Gastrocnemius medialis (tissue), 4 donors: ENCODE data around the gene SCGN. TPM values are rescaled to one million over a fixed set of nuclear protein-coding genes. Genes with fewer than 3 reads are reported as not detected.

Experiments
- ATAC-seq, 2 donors: fragments of 150-250 bp; one replicate each; pipeline ENCODE4 v1.9.1; 2016
- DNase-seq, 2 donors: peaks; one replicate each; pipeline ENCODE4 v3.0.0-alpha.2; 2019
- H3K27ac ChIP-seq, 4 donors: fragments of 200-600 bp; sonication (generic); 1 replicate in 1 of 4; 2 replicates in 3 of 4; pipeline ENCODE4 v1.5.1; 2016 to 2018; ENCODE audit warnings: mild to moderate bottlenecking in 2 of 4, moderate library complexity in 1 of 4
- H3K27me3 ChIP-seq, 3 donors: fragments of 200-600 bp; sonication (generic) in 2 of 3; 1 replicate in 1 of 3; 2 replicates in 2 of 3; pipeline versions ENCODE4 v1.5.1 to v1.6.0; 2016 to 2019; ENCODE audit warnings: mild to moderate bottlenecking in 1 of 3, moderate library complexity in 1 of 3
- H3K36me3 ChIP-seq, 2 donors: fragments of 200-600 bp; sonication (generic) in 1 of 2; one replicate each; pipeline ENCODE4 v1.5.1; 2017 to 2018
- H3K4me1 ChIP-seq, 2 donors: fragments of 200-600 bp; sonication (generic) in 1 of 2; one replicate each; pipeline ENCODE4 v1.5.1; 2016 to 2017; ENCODE audit warnings: mild to moderate bottlenecking in 2 of 2
- H3K4me3 ChIP-seq, 4 donors: fragments of 200-600 bp; sonication (generic) in 3 of 4; 1 replicate in 1 of 4; 2 replicates in 3 of 4; pipeline ENCODE4 v1.5.1; 2016 to 2019; ENCODE audit warnings: mild to moderate bottlenecking in 2 of 4
- H3K9me3 ChIP-seq, 3 donors: fragments of 200-600 bp; sonication (generic) in 2 of 3; 1 replicate in 1 of 3; 2 replicates in 2 of 3; pipeline ENCODE4 v1.5.1; 2016 to 2019
- POLR2A ChIP-seq, 2 donors: fragments of 450-650 bp; IDR thresholded peaks; one replicate each; pipeline ENCODE4 v1.6.1; 2017; ENCODE audit warnings: antibody characterized with exemption in 2 of 2, mild to moderate bottlenecking in 2 of 2, moderate library complexity in 2 of 2
- in situ Hi-C, 4 donors: fragments of 200-750 bp; cut with MboI; loops; one replicate each; pipeline versions ENCODE4 v1.15.0 to v1.8.0; 2017; ENCODE audit warnings: low sequenced_read_pairs in 4 of 4
- intact Hi-C: fragments of 100-400 bp; cut with DNase I; formaldehyde crosslinking; loops from one replicate; pipeline ENCODE4 v1.15.1; 2023; ENCODE audit warnings: low total_unique reads
- total RNA-seq, 4 donors: library from RNA; depleted of rRNA; stranded (reverse); fragments of >200 nt; gene quantifications; one replicate each; pipeline versions ENCODE4 v1.1.0 to v1.2.3, GENCODE V29; 2016
- TF ChIP-seq, protein P1 (sequence below), 5 experiments: fragments of 450-650 bp in 3 of 5; fragments of 200-600 bp in 2 of 5; sonication (generic) in 2 of 5; IDR thresholded peaks in 4 of 5; conservative IDR thresholded peaks in 1 of 5; 1 replicate in 4 of 5; 2 replicates in 1 of 5; pipeline ENCODE4 v1.5.1; 2016 to 2019; ENCODE audit warnings: antibody characterized with exemption in 5 of 5, mild to moderate bottlenecking in 3 of 5, moderate library complexity in 3 of 5

The SCGN gene
- total RNA-seq, 4 donors from 2014 or later: not detected

DNA sequence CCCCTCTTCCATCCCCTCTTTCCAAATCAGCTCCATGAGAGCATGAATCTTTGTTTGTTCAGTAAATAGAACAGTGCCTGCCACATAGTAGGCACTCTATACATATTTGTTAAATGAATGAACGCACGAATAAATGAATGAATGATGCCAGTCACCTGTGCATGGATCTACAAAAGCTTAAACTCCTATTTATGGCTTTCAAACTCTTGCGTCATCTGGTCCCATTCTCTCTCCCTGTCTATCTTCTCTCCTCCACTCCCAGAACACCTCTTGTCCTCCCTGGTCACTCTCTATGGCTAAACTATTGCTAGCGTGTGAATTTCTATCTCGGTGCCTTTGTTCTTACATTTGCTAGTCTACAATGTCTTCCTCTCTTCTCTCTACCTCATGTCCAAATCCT, 24.8 kb downstream of the SCGN start:
- in situ Hi-C loops (no loop called here), intact Hi-C loops (no loop called here)
- TF ChIP-seq, protein P1, sequence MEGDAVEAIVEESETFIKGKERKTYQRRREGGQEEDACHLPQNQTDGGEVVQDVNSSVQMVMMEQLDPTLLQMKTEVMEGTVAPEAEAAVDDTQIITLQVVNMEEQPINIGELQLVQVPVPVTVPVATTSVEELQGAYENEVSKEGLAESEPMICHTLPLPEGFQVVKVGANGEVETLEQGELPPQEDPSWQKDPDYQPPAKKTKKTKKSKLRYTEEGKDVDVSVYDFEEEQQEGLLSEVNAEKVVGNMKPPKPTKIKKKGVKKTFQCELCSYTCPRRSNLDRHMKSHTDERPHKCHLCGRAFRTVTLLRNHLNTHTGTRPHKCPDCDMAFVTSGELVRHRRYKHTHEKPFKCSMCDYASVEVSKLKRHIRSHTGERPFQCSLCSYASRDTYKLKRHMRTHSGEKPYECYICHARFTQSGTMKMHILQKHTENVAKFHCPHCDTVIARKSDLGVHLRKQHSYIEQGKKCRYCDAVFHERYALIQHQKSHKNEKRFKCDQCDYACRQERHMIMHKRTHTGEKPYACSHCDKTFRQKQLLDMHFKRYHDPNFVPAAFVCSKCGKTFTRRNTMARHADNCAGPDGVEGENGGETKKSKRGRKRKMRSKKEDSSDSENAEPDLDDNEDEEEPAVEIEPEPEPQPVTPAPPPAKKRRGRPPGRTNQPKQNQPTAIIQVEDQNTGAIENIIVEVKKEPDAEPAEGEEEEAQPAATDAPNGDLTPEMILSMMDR (IDR thresholded peaks at IDR 0.05 in 4 of 5, conservative IDR thresholded peaks at IDR 0.05 in 1 of 5): no peak
- no peak for TF ChIP-seq POLR2A (IDR thresholded peaks at IDR 0.05)
- H3K4me1 ChIP-seq: no peaks in the 10 kb centered on the region
- no peaks in the 10 kb centered on the region for H3K36me3 ChIP-seq
- no peaks in the 10 kb centered on the region for H3K9me3 ChIP-seq
- no peaks in the 10 kb centered on the region for H3K27me3 ChIP-seq
- DNase-seq (no peak), ATAC-seq (no peak)
- H3K4me3 ChIP-seq: no peak overlapping the region
- no peak overlapping the region for H3K27ac ChIP-seq

DNA sequence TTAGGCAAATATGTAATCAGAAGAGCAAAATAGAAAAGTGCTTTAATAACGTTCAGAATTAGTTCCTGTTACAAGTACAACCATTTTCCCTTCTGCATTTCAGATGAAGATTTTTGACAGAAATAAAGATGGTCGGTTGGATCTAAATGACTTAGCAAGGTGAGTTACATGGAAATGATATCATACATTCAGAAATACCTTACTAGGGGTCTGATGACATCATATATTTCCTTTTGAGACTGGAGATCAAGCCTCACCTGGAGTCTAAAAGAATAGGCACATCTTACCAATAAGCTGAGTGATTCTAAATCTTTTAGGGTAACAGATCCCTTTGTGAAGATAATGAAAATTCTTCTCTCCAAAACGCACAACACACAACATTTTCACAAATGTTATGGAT, 29.8 kb downstream of the SCGN start:
- Histone ChIP-seq H3K4me3 (no peak overlapping the region), H3K36me3 (no peaks in the 10 kb centered on the region), H3K27me3 (no peaks in the 10 kb centered on the region), H3K9me3 (no peaks in the 10 kb centered on the region), H3K27ac (no peak overlapping the region), H3K4me1 (no peaks in the 10 kb centered on the region)
- in situ Hi-C loops: no loop called here
- DNase-seq (no peak), ATAC-seq (no peak)
- no peak for TF ChIP-seq POLR2A (IDR thresholded peaks at IDR 0.05)
- TF ChIP-seq, protein P1 (IDR thresholded peaks at IDR 0.05 in 4 of 5, conservative IDR thresholded peaks at IDR 0.05 in 1 of 5): no peak
- intact Hi-C loops: no loop called here

- H3K4me1 ChIP-seq: no peaks in the 10 kb centered on the region
- TF ChIP-seq POLR2A (IDR thresholded peaks at IDR 0.05): no peak
- TF ChIP-seq, protein P1 (IDR thresholded peaks at IDR 0.05 in 4 of 5, conservative IDR thresholded peaks at IDR 0.05 in 1 of 5): no peak
- ATAC-seq (no peak), DNase-seq (no peak)
- intact Hi-C loops (no loop called here), in situ Hi-C loops (no loop called here)
- no peak overlapping the region for H3K4me3 ChIP-seq
- no peaks in the 10 kb centered on the region for H3K36me3 ChIP-seq
- H3K27ac ChIP-seq: no peak overlapping the region
- no peaks in the 10 kb centered on the region for H3K27me3 ChIP-seq
- H3K9me3 ChIP-seq: no peaks in the 10 kb centered on the region
These were observed 30.3 kb downstream of the SCGN start for GRCh38 chr6:25682324-25682723.

DNA sequence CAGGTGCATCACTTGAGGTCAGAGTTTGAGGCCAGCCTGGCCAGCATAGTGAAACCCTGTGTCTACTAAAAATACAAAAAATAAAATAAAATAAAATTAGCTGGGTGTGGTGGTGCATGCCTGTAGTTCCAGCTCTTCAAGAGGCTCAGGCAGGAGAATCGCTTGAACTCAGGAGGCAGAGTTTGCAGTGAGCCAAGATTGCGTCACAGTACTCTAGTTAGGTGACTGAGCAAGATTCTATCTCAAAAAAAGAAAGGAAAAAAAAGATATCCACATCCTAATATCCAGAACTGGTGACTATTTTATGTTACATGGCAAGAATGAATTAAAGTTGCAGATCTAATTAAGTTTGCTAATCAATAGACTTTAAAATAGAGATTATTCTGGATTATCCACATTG, 32.5 kb downstream of the SCGN start:
- no peak for DNase-seq
- TF ChIP-seq POLR2A (IDR thresholded peaks at IDR 0.05): no peak
- TF ChIP-seq, protein P1 (IDR thresholded peaks at IDR 0.05 in 4 of 5, conservative IDR thresholded peaks at IDR 0.05 in 1 of 5): no peak
- no peak for ATAC-seq
- Histone ChIP-seq H3K27ac (no peak overlapping the region), H3K4me1 (no peaks in the 10 kb centered on the region), H3K27me3 (no peaks in the 10 kb centered on the region), H3K36me3 (no peaks in the 10 kb centered on the region), H3K4me3 (no peak overlapping the region), H3K9me3 (no peaks in the 10 kb centered on the region)
- intact Hi-C loops (no loop called here), in situ Hi-C loops (no loop called here)

DNA sequence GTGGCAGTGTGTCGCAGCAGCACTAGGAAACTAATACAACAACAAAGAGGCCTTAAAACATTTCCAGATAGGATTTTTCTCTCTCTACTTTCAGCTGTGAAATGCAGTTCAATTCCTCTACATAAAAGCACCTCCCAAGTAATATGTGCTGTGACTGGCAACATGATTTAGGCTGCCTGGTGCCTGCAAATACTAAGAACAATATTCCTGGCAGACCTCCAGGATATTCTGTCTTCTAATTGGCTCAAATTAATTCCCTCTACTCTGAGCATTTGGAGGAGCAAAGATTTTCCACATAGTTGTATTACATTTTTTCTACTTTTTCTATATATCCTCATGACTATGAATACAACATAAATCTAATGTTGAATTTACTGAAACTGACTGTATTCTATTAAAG, 33.2 kb downstream of the SCGN start:
- Histone ChIP-seq H3K4me3 (no peak overlapping the region), H3K27me3 (no peaks in the 10 kb centered on the region), H3K4me1 (no peaks in the 10 kb centered on the region), H3K36me3 (no peaks in the 10 kb centered on the region), H3K9me3 (no peaks in the 10 kb centered on the region), H3K27ac (no peak overlapping the region)
- in situ Hi-C loops: no loop called here
- no peak for ATAC-seq
- intact Hi-C loops: no loop called here
- DNase-seq: no peak
- TF ChIP-seq, protein P1 (IDR thresholded peaks at IDR 0.05 in 4 of 5, conservative IDR thresholded peaks at IDR 0.05 in 1 of 5): no peak
- no peak for TF ChIP-seq POLR2A (IDR thresholded peaks at IDR 0.05)
